ENCODE measurements around the gene RFX1. TPM values are rescaled to one million over a fixed set of nuclear protein-coding genes. Genes with fewer than 3 reads are reported as not detected.

The RFX1 gene
- total RNA-seq, 4 donors from 2014 or later, result 2.9 to 8.9 (median 4.5) TPM

DNA sequence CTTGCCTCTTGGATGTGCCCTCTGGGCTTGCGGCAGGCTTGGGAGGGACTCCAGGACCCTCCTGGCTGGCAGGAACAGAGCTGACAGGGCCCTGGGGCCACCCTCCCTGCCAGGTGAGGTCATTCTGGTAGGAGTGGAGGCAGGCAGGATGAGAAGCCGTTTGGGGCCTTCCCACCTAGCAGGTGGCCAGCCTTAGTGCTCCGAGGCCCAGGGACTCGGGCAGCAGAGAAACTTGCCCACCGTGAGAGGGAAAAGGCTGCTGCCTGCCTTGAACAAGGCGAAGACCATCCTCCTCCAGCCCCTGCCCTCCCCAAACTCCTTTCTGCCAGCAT, 8.5 kb downstream of the RFX1 start:
- TF ChIP-seq EP300 (IDR thresholded peaks at IDR 0.05), result no peak
- TF ChIP-seq POLR2A (IDR thresholded peaks at IDR 0.05; ENCODE audit: low read depth), result no peak
- TF ChIP-seq POLR2AphosphoS5 (IDR thresholded peaks at IDR 0.05), result no peak
- TF ChIP-seq, protein P1, sequence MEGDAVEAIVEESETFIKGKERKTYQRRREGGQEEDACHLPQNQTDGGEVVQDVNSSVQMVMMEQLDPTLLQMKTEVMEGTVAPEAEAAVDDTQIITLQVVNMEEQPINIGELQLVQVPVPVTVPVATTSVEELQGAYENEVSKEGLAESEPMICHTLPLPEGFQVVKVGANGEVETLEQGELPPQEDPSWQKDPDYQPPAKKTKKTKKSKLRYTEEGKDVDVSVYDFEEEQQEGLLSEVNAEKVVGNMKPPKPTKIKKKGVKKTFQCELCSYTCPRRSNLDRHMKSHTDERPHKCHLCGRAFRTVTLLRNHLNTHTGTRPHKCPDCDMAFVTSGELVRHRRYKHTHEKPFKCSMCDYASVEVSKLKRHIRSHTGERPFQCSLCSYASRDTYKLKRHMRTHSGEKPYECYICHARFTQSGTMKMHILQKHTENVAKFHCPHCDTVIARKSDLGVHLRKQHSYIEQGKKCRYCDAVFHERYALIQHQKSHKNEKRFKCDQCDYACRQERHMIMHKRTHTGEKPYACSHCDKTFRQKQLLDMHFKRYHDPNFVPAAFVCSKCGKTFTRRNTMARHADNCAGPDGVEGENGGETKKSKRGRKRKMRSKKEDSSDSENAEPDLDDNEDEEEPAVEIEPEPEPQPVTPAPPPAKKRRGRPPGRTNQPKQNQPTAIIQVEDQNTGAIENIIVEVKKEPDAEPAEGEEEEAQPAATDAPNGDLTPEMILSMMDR (IDR thresholded peaks at IDR 0.05), result no peak
- WGBS, result 86% methylated on average over 1 of the region's 6 CpGs
- no peaks in the 10 kb centered on the region for H3K27me3 ChIP-seq
- intact Hi-C loops (cut with DNase I), result no loop called here
- no peak overlapping the region for H3K27ac ChIP-seq (replicated peaks in 1 of 4)
- peaks cover 0 to 6% (median 0%) of the 10 kb centered on the region in 4 donors for H3K9me3 ChIP-seq
- peaks cover 3 to 11% (median 5%) of the 10 kb centered on the region in 4 donors for H3K4me1 ChIP-seq
- H3K4me3 ChIP-seq, result no peak overlapping the region
- DNase-seq (ENCODE audit: extremely low spot score), result no peak
- peaks cover 0 to 28% (median 19%) of the 10 kb centered on the region in 4 donors for H3K36me3 ChIP-seq

- no peaks in the 10 kb centered on the region for H3K27me3 ChIP-seq
- no peak overlapping the region for H3K4me3 ChIP-seq
- peaks cover 0 to 6% (median 0%) of the 10 kb centered on the region in 4 donors for H3K9me3 ChIP-seq
- H3K27ac ChIP-seq (replicated peaks in 1 of 4), result no peak overlapping the region
- WGBS, result 94% methylated on average over 19 of the region's 22 CpGs
- peaks cover 0 to 33% (median 24%) of the 10 kb centered on the region in 4 donors for H3K36me3 ChIP-seq
- TF ChIP-seq POLR2A (IDR thresholded peaks at IDR 0.05; ENCODE audit: low read depth) (no peak), POLR2AphosphoS5 (IDR thresholded peaks at IDR 0.05) (no peak), EP300 (IDR thresholded peaks at IDR 0.05) (no peak)
- TF ChIP-seq, protein P1 (IDR thresholded peaks at IDR 0.05), result no peak
- intact Hi-C loops (cut with DNase I), result no loop called here
- no peak for DNase-seq (ENCODE audit: extremely low spot score)
- peaks cover 0 to 7% (median 2%) of the 10 kb centered on the region in 4 donors for H3K4me1 ChIP-seq
Measured at GRCh38 chr19:13996928-13997630, 9.0 kb downstream of the RFX1 start.

GRCh38 chr19:13995878-13996765, 10.0 kb downstream of the RFX1 start:
- intact Hi-C loops (cut with DNase I), result no loop called here
- DNase-seq (ENCODE audit: extremely low spot score), result no peak
- Histone ChIP-seq H3K9me3 (peaks cover 0 to 6% (median 0%) of the 10 kb centered on the region in 4 donors), H3K4me1 (peaks cover 0 to 7% (median 2%) of the 10 kb centered on the region in 4 donors), H3K36me3 (peaks cover 0 to 42% (median 31%) of the 10 kb centered on the region in 4 donors), H3K27me3 (no peaks in the 10 kb centered on the region), H3K4me3 (no peak overlapping the region), H3K27ac (replicated peaks in 1 of 4) (no peak overlapping the region)
- no peak for TF ChIP-seq EP300 (IDR thresholded peaks at IDR 0.05)
- no peak for TF ChIP-seq POLR2AphosphoS5 (IDR thresholded peaks at IDR 0.05)
- TF ChIP-seq POLR2A (IDR thresholded peaks at IDR 0.05; ENCODE audit: low read depth), result no peak
- TF ChIP-seq, protein P1 (IDR thresholded peaks at IDR 0.05), result no peak
- 93% methylated on average over 14 of the region's 14 CpGs for WGBS

GRCh38 chr19:13995017-13995728, 10.9 kb downstream of the RFX1 start:
- H3K4me3 ChIP-seq, result no peak overlapping the region
- intact Hi-C loops (cut with DNase I), result no loop called here
- peaks cover 0 to 49% (median 35%) of the 10 kb centered on the region in 4 donors for H3K36me3 ChIP-seq
- peaks cover 0 to 6% (median 0%) of the 10 kb centered on the region in 4 donors for H3K9me3 ChIP-seq
- no peak overlapping the region for H3K27ac ChIP-seq (replicated peaks in 1 of 4)
- no peak for DNase-seq (ENCODE audit: extremely low spot score)
- WGBS, result 66% methylated on average over 8 of the region's 13 CpGs
- TF ChIP-seq POLR2AphosphoS5 (IDR thresholded peaks at IDR 0.05), result no peak
- TF ChIP-seq, protein P1 (IDR thresholded peaks at IDR 0.05), result no peak
- TF ChIP-seq EP300 (IDR thresholded peaks at IDR 0.05), result no peak
- no peak for TF ChIP-seq POLR2A (IDR thresholded peaks at IDR 0.05; ENCODE audit: low read depth)
- peaks cover 0 to 7% (median 2%) of the 10 kb centered on the region in 4 donors for H3K4me1 ChIP-seq
- no peaks in the 10 kb centered on the region for H3K27me3 ChIP-seq

Measured in esophagus muscularis mucosa (tissue), 4 donors.